Muscle layer of duodenum (tissue), 2 donors: ENCODE results near the gene CLDN9.

Experiments
- H3K27ac ChIP-seq: one replicate; pipeline ENCODE4 v1.7.0; 2013; ENCODE audit warnings: mild to moderate bottlenecking, low read length
- H3K27me3 ChIP-seq: one replicate; pipeline ENCODE4 v1.7.0; 2013; ENCODE audit warnings: low read depth, mild to moderate bottlenecking, control low read depth, low read length
- H3K36me3 ChIP-seq, 2 donors: one replicate each; pipeline ENCODE4 v1.7.0; 2013; ENCODE audit warnings: low read length in 2 of 2, control low read depth in 1 of 2, mild to moderate bottlenecking in 1 of 2; ENCODE audit not compliant: insufficient read depth in 2 of 2, control insufficient read depth in 1 of 2
- H3K4me1 ChIP-seq, 2 donors: one replicate each; pipeline ENCODE4 v1.7.0; 2013; ENCODE audit warnings: low read length in 2 of 2, mild to moderate bottlenecking in 2 of 2, control low read depth in 1 of 2, moderate library complexity in 1 of 2; ENCODE audit not compliant: insufficient read depth in 2 of 2, control insufficient read depth in 1 of 2
- H3K4me3 ChIP-seq, 2 donors: one replicate each; pipeline ENCODE4 v1.7.0; 2013; ENCODE audit warnings: low read length in 2 of 2, low read depth in 1 of 2, mild to moderate bottlenecking in 1 of 2
- H3K9me3 ChIP-seq, 2 donors: one replicate each; pipeline ENCODE4 v1.7.0; 2013; ENCODE audit warnings: low read length in 2 of 2, control low read depth in 1 of 2, mild to moderate bottlenecking in 1 of 2; ENCODE audit not compliant: control insufficient read depth in 1 of 2
- donor health status: healthy.

CLDN9 gene

DNA sequence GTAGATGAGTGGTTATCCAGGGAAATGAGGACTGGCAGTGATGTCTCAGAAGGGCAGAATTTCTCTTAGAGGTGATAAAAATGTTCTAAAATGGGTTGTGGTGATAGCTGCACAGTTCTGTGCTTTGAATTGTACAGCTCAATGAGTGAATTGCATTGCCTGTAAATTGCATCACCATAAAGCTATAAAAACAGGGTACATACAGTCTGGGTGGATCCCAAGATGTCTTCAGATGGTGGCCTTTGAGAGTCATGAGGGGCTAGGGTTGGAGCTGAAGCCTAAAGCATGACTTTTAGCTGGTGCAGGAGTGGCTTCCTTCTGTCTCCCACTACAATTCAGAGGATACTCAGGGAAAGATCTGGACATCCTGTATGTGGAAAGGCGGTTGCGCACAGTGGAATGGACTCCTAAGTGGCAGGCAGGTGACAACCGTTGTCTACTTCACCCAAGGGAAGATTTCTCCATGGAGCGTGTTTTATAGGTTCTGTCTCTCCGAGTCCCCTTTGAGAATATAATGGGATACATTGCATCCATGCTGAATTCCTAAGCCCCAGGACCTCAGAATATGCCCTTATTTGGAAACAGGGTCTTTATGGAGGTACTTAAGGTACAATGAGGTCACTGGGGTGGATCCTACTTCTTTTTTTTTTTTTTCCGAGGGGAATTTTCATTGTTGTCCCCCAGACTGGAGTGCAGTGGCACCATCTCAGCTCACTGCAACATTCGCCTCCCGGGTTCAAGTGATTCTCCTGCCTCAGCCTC, 51.1 kb downstream of the CLDN9 start:
- Histone ChIP-seq H3K4me3 (no peak overlapping the region), H3K27me3 (no peaks in the 10 kb centered on the region), H3K9me3 (no peaks in the 10 kb centered on the region), H3K36me3 (no peaks in the 10 kb centered on the region), H3K4me1 (peaks cover 0 to 12% of the 10 kb centered on the region in 2 donors), H3K27ac (no peak overlapping the region)
